ENCODE data around the gene SSBP3. TPM values are rescaled to one million over a fixed set of nuclear protein-coding genes. Genes with fewer than 3 reads are reported as not detected.
A peak's percentile ranks its signal among the peaks of the same experiment; 100 is the strongest.

Gene SSBP3
- total RNA-seq, 2 experiments from 2014 or later, result 109 to 111 TPM

DNA sequence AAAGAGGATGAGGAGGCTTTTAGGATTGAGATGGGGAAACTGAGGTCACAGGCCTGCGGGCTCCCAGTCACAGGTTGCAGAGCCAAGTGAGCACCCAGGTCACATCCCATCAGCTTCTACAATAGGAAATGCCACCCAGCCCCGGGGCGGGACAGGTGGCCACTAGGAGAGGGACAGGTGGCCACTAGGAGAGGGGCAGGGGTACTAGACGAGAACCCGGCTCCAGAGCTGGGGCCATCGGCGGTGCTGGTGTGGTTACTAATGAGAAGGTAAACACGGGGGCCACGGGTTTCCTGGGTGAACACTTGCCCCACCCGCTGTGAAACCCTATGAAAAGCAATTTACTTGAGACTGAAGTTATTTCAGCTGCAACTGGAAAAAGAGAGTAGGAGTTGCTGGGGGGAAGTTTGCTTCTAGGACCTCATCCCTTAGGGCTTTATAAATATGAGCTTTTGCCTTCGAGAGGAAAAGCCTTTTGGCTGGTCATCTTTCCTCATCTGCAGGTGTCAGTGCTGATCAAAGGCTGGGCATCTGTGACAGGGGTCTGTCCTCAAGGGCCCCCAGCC lies 153.7 kb downstream of the SSBP3 start:
- POLR2A ChIA-PET, result no interaction called here
- H3K4me1 Mint-ChIP-seq (ENCODE audit: low read depth), result peaks cover 23% of the 10 kb centered on the region
- ATAC-seq (no peak), DNase-seq (no peak)
- no peaks in the 10 kb centered on the region for H3K27me3 Mint-ChIP-seq (ENCODE audit: low read depth)
- CTCF ChIA-PET, result no interaction called here
- H3K4me3 Mint-ChIP-seq, result no peak overlapping the region
- no peaks in the 10 kb centered on the region for H3K9me3 Mint-ChIP-seq (ENCODE audit: insufficient read depth)
- peaks cover 22% of the 10 kb centered on the region for H3K36me3 Mint-ChIP-seq (ENCODE audit: low read depth)
- peak overlapping the region; percentile 71 for H3K27ac Mint-ChIP-seq

DNA sequence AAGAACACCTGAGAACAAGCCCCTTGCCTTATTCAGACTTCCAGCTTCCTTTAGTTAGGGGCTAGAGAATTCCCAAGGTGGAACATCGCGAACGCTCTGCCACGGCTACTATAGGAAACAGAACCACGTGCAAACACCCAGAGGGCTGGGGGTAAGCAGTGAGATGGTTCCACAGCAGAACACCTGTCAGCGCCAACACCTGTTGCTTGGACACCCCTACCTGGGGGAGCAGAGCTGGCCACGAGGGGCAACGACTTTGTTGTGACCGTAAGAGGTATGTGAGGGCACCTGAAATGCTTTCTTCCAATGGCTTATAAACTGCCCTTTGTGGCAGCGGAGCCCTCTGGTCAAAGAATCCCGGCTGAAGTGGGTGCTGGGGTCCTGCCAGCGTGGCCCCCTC lies 155.5 kb downstream of the SSBP3 start:
- H3K4me3 Mint-ChIP-seq, result no peak overlapping the region
- no peak overlapping the region for H3K27ac Mint-ChIP-seq
- ATAC-seq (no peak), DNase-seq (no peak)
- ChIA-PET POLR2A (no interaction called here), CTCF (no interaction called here)
- no peaks in the 10 kb centered on the region for H3K27me3 Mint-ChIP-seq (ENCODE audit: low read depth)
- no peaks in the 10 kb centered on the region for H3K9me3 Mint-ChIP-seq (ENCODE audit: insufficient read depth)
- H3K36me3 Mint-ChIP-seq (ENCODE audit: low read depth), result peaks cover 19% of the 10 kb centered on the region
- H3K4me1 Mint-ChIP-seq (ENCODE audit: low read depth), result peaks cover 21% of the 10 kb centered on the region

DNA sequence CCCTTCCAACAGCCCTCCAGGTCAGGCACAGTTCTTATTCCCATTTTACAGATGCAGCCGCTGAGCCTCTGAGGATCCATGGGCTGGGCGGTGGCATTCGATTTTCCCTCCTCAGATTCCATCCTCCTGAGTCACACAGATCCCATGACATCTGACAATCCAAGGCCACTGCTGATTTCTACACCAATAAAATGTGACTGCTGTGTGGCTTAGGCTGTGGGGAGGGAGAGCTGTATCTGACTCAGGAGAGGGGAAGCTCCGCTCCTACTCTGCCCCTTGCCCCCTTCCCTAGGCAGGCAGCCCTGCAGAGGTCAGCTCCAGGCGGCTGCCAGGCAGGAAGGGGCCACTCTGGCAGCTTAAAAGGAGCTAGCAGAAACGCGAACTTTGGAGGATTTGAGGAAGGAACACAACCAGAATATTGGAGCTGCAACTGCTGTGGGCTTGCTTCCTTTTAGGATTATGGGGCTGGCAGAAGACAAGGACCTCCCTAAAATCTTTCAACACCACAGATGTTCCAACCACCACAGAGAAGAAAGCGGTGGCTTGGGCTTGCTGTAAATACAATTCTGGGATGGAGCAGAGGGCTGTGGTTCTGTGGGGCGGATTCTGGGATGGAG lies 156.3 kb downstream of the SSBP3 start:
- Mint-ChIP-seq H3K36me3 (ENCODE audit: low read depth) (peaks cover 19% of the 10 kb centered on the region), H3K4me1 (ENCODE audit: low read depth) (peaks cover 21% of the 10 kb centered on the region), H3K27me3 (ENCODE audit: low read depth) (no peaks in the 10 kb centered on the region), H3K27ac (peak overlapping the region; percentile 69), H3K9me3 (ENCODE audit: insufficient read depth) (no peaks in the 10 kb centered on the region), H3K4me3 (no peak overlapping the region)
- ChIA-PET POLR2A (no interaction called here), CTCF (no interaction called here)
- DNase-seq, result no peak
- ATAC-seq, result no peak

DNA sequence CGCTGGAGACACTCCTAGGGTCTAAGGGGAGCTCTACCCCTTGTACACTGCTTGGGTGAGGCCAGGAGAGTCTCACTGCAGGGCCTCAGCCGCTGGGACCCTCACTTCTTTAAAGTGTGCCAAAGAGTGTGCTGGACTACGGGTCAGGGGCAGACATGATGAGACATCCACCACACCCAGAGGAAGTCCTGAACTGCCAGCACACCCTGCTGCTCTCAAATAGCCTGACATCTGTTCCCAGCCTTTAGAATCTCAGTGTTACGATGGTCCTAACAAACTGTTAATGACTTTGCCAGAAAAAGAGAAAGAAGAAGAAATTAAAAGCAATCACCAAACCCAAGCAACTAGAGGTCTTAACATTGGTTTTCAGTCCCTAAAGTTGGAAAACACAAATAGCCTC lies 157.2 kb downstream of the SSBP3 start:
- H3K36me3 Mint-ChIP-seq (ENCODE audit: low read depth), result peaks cover 23% of the 10 kb centered on the region
- H3K27ac Mint-ChIP-seq, result peak overlapping the region; percentile 2

DNA sequence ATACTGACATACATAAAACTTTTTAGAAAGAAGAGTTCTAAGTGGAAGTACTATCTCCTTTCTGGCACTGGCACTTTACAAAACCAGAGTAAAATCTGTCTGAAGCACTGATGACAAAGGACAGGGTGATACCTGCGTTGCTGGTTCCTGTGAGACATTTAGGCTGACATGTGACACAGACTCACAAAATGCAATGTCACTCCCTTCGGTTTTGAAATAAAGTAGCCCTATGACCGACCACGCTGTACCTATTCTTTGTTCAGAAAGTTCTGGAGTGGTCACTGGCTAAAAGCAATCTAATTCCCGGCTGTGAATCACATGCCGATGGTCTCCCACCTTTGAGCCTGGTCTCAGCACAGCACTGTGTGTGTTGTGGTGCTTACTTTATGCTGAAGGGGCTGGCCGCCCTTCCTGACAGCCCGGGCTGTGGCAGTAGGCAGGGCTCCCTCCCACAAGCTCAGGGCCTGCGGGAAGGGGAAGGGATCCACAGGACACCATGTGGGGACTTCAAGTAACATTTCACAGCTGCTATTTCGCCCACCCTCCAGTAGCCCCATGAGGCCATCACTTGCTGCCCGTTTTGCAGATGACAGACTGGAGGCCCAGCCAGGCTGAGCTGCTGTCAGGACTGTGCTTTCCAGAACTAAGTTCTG lies 158.2 kb downstream of the SSBP3 start:
- Mint-ChIP-seq H3K4me1 (ENCODE audit: low read depth) (peaks cover 16% of the 10 kb centered on the region), H3K27me3 (ENCODE audit: low read depth) (no peaks in the 10 kb centered on the region), H3K9me3 (ENCODE audit: insufficient read depth) (no peaks in the 10 kb centered on the region), H3K36me3 (ENCODE audit: low read depth) (peaks cover 25% of the 10 kb centered on the region), H3K27ac (no peak overlapping the region), H3K4me3 (no peak overlapping the region)
- ChIA-PET POLR2A (no interaction called here), CTCF (no interaction called here)
- ATAC-seq, result no peak
- no peak for DNase-seq

More for the DNA sequence above, 157.2 kb downstream of the SSBP3 start:
- ATAC-seq, result no peak
- ChIA-PET POLR2A (no interaction called here), CTCF (no interaction called here)
- Mint-ChIP-seq H3K4me1 (ENCODE audit: low read depth) (peaks cover 17% of the 10 kb centered on the region), H3K9me3 (ENCODE audit: insufficient read depth) (no peaks in the 10 kb centered on the region), H3K4me3 (no peak overlapping the region), H3K27me3 (ENCODE audit: low read depth) (no peaks in the 10 kb centered on the region)
- DNase-seq, result no peak

DNA sequence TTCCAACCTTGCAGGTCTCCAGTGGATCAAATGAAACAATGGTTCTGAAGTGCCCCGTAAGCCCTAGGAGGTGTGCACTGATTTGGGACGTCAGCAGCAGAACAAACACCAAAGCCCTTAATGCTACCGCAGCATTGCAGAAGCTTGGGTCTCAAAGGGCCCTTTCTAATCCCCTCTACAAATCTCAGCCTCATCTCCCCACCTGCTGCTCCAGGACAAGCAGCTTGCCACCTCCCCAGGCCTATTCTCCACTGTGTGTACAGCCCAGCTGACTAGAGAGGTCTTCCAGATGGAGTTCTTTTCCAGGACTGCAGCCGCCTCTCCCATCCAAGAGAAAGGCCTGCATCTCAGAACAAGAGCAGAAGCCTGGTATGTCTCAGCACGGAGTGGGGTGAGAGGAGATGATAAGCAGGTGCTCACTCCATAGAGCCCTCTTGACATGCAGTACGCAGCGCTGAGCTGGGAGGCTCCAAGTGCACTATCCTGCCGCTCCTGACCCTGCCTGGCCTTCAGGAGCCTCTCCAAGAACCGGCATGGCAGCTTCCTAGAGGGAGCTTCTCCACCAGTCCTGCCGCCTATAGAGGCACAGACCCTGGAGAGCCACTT lies 160.0 kb downstream of the SSBP3 start:
- Mint-ChIP-seq H3K27me3 (ENCODE audit: low read depth) (no peaks in the 10 kb centered on the region), H3K27ac (peak overlapping the region; percentile 57), H3K9me3 (ENCODE audit: insufficient read depth) (no peaks in the 10 kb centered on the region), H3K36me3 (ENCODE audit: low read depth) (peaks cover 25% of the 10 kb centered on the region), H3K4me3 (no peak overlapping the region), H3K4me1 (ENCODE audit: low read depth) (peaks cover 13% of the 10 kb centered on the region)
- ATAC-seq, result no peak
- CTCF ChIA-PET, result no interaction called here
- no peak for DNase-seq
- POLR2A ChIA-PET, result no interaction called here

DNA sequence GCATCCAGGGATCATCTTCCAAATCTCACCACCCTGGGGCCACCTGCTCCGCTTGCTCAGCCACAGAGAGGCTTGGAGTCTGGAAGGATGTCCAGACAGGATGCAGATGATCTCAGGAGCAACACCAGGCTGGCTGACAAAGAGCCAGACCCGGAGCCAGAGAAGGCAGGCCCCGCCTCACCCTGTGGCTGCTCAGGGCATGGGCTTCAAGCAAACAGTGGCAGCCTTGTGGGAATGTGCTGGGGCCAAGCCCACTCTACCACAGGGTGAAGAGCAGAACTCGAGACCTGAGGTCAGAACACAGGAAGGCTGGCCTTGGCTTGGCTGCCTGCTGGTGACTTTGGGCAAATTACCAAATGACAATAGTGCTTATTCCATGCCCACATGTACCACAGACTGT lies 160.7 kb downstream of the SSBP3 start:
- ChIA-PET CTCF (no interaction called here), POLR2A (no interaction called here)
- Mint-ChIP-seq H3K27ac (peak overlapping the region; percentile 57), H3K36me3 (ENCODE audit: low read depth) (peaks cover 24% of the 10 kb centered on the region), H3K4me1 (ENCODE audit: low read depth) (peaks cover 13% of the 10 kb centered on the region), H3K4me3 (no peak overlapping the region), H3K27me3 (ENCODE audit: low read depth) (no peaks in the 10 kb centered on the region), H3K9me3 (ENCODE audit: insufficient read depth) (no peaks in the 10 kb centered on the region)
- DNase-seq (no peak), ATAC-seq (no peak)

DNA sequence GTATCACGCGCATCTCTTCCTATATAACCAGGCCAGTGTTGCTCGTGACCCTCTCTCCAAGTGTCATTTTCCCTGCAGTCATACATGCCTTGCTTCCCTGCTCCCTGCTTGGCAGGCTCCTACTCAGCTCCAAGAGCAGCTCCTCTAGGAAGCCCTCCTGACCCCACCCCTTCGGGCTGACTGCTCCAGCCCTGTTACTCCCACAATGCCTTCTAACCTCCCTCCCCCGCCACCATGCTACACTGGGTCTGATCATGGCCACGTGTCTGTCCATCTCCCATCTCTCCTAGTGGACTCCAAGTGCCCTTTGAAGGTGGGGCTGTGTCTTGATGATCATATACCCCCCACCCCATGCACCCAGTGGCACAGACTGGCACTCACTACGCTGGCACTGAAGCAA lies 161.5 kb downstream of the SSBP3 start:
- no peak for DNase-seq
- Mint-ChIP-seq H3K4me1 (ENCODE audit: low read depth) (peaks cover 7% of the 10 kb centered on the region), H3K27me3 (ENCODE audit: low read depth) (no peaks in the 10 kb centered on the region), H3K36me3 (ENCODE audit: low read depth) (peaks cover 19% of the 10 kb centered on the region), H3K9me3 (ENCODE audit: insufficient read depth) (no peaks in the 10 kb centered on the region), H3K27ac (peak overlapping the region; percentile 1), H3K4me3 (no peak overlapping the region)
- ChIA-PET CTCF (no interaction called here), POLR2A (no interaction called here)
- no peak for ATAC-seq

DNA sequence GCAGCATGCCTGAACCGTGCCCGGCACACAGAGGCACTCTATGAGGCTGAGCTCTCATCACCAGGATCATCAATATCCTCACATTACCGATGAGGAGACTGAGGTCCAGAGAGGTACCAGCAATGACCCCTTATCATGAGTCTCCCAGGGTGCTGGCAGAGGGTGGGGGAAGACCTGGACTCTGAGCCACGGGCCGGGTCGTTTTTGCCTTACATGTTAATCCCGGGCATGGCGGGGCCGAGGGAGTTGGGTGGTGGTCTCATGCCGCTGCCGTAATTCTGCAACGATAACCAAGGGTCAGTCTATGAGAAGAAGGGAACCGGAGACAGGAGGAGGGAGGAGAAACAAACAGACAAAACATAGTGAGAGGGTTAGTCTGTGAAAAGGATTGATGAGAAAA lies 163.2 kb downstream of the SSBP3 start:
- Mint-ChIP-seq H3K9me3 (ENCODE audit: insufficient read depth) (no peaks in the 10 kb centered on the region), H3K4me3 (no peak overlapping the region), H3K27ac (no peak overlapping the region), H3K4me1 (ENCODE audit: low read depth) (peaks cover 8% of the 10 kb centered on the region), H3K36me3 (ENCODE audit: low read depth) (peaks cover 25% of the 10 kb centered on the region), H3K27me3 (ENCODE audit: low read depth) (no peaks in the 10 kb centered on the region)
- DNase-seq (no peak), ATAC-seq (no peak)
- CTCF ChIA-PET, result no interaction called here
- POLR2A ChIA-PET, result no interaction called here

DNA sequence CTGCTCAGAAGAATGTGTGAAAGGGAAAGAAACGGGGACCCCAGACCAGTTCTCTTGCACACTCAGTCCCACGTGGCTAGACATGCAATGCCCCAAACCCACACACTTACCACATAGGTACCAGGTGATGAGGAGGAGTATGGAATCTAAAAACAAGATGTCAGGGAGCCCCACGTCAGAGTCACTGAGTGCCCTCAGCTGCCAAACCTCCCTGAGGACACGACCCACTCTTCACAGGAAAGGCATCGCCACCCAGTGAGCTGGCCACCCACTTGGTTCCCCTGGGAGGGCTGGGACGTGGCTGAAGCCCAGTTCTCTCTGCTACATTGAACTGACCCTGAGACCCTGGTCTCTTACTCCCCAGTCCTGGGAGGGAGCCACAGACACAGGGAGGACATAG lies 164.8 kb downstream of the SSBP3 start:
- H3K27ac Mint-ChIP-seq, result no peak overlapping the region
- ATAC-seq, result no peak
- H3K4me3 Mint-ChIP-seq, result no peak overlapping the region
- peaks cover 8% of the 10 kb centered on the region for H3K4me1 Mint-ChIP-seq (ENCODE audit: low read depth)
- no peaks in the 10 kb centered on the region for H3K9me3 Mint-ChIP-seq (ENCODE audit: insufficient read depth)
- DNase-seq, result no peak
- no peaks in the 10 kb centered on the region for H3K27me3 Mint-ChIP-seq (ENCODE audit: low read depth)
- H3K36me3 Mint-ChIP-seq (ENCODE audit: low read depth), result peaks cover 35% of the 10 kb centered on the region
- ChIA-PET CTCF (interaction anchor here (1.2 kb wide), 1 partner anchor 14 kb away, joined by 3 read pairs; no protein-coding TSS in a partner anchor), POLR2A (no interaction called here)

DNA sequence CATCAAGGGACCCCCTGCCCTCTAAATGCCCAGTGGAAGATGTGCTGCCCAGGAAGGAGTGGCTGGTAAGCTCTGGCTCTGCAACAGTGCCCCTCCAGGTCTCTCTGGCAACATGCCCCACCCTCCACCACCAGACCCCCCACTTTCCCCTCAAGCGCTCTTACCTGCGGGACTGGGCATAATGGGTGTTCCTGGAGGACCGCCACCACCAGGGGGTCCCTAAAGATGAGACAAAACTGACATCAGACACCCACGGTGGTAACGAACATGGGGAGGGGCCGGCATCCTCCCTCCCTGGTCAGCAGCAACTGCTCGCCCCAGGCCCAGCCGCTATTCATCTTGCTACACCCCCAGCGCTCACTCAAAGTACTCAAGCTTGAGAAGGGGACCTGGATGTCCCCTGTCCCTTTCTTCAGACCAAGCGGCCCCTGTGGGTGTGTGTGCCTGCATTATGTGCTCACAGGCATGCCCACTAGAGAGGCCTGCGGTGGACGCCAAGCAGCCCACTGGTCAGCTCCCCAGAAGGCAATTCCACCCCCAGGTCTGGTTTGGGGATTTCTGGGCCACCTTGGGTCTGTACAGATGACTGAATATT lies 165.4 kb downstream of the SSBP3 start:
- H3K4me1 Mint-ChIP-seq (ENCODE audit: low read depth), result peaks cover 8% of the 10 kb centered on the region
- no peak overlapping the region for H3K27ac Mint-ChIP-seq
- no peak for ATAC-seq
- peaks cover 35% of the 10 kb centered on the region for H3K36me3 Mint-ChIP-seq (ENCODE audit: low read depth)
- H3K4me3 Mint-ChIP-seq, result no peak overlapping the region
- POLR2A ChIA-PET, result no interaction called here
- no peak for DNase-seq
- H3K9me3 Mint-ChIP-seq (ENCODE audit: insufficient read depth), result no peaks in the 10 kb centered on the region
- CTCF ChIA-PET, result no interaction called here
- no peaks in the 10 kb centered on the region for H3K27me3 Mint-ChIP-seq (ENCODE audit: low read depth)

DNA sequence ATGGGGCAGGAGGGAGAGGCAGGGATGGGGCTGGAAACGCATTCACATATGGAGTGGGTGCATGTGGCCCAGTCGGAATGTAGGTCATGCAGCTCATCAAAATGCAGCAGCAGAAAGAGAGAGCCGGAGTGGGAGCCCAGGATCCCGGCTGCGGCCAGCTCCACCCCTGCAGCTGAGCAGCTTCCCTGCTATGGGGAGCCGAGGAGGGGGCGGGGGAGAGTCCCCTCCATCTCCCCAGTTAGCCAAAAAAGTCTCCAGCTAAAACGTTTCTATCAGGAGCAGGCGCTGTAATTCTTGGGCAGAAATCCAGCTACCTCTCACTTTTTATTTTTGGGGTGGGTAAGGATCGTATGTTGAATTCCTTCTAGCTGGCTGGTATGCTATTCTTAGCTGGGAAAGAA lies 166.6 kb downstream of the SSBP3 start:
- ChIA-PET POLR2A (interaction anchor here (0.6 kb wide), 1 partner anchor 337 kb away, joined by 3 read pairs; no protein-coding TSS in a partner anchor), CTCF (no interaction called here)
- no peak overlapping the region for H3K4me3 Mint-ChIP-seq
- H3K27ac Mint-ChIP-seq, result no peak overlapping the region
- no peaks in the 10 kb centered on the region for H3K27me3 Mint-ChIP-seq (ENCODE audit: low read depth)
- ATAC-seq (no peak), DNase-seq (no peak)
- no peaks in the 10 kb centered on the region for H3K9me3 Mint-ChIP-seq (ENCODE audit: insufficient read depth)
- H3K4me1 Mint-ChIP-seq (ENCODE audit: low read depth), result peaks cover 13% of the 10 kb centered on the region
- H3K36me3 Mint-ChIP-seq (ENCODE audit: low read depth), result peaks cover 37% of the 10 kb centered on the region

All from activated CD8-positive, alpha-beta T cell treated with anti-CD3 and anti-CD28 coated beads, Interleukin-2, amount 10 ng/mL, durations not matched to agents 7 days and 5 days (primary cell).